SK-N-SH (cell line): ENCODE results near the gene TTLL12.

Experiments used
- CTCF ChIP-seq: fragments of 200-600 bp; sonication (generic); IDR thresholded peaks from 2 replicates; pipeline ENCODE4 v1.6.1; 2017; ENCODE audit warnings: antibody characterized with exemption, mild to moderate bottlenecking, moderate library complexity
- GABPA ChIP-seq: IDR thresholded peaks from 2 replicates; pipeline ENCODE4 v1.4.0; 2012; ENCODE audit warnings: low read depth, mild to moderate bottlenecking
- MAX ChIP-seq: IDR thresholded peaks from 2 replicates; pipeline ENCODE4 v1.4.0; 2012; ENCODE audit warnings: low read depth
- TAF1 ChIP-seq: IDR thresholded peaks from 2 replicates; pipeline ENCODE4 v1.6.1; 2012; ENCODE audit warnings: low read depth, mild to moderate bottlenecking, low read length, moderate library complexity, borderline replicate concordance
- TCF12 ChIP-seq: IDR thresholded peaks from 2 replicates; pipeline ENCODE4 v1.4.0; 2012

- TF ChIP-seq GABPA = no peak
- TF ChIP-seq MAX = no peak
- no peak for TF ChIP-seq CTCF
- TF ChIP-seq TAF1 = no peak
- TF ChIP-seq TCF12 = no peak
These were observed 70.0 kb downstream of the TTLL12 start for GRCh38 chr22:43116932-43117331.
